Thoracic aorta (tissue), 2 donors: ENCODE measurements around the gene SUPT4H1. TPM values are rescaled to one million over a fixed set of nuclear protein-coding genes. Genes with fewer than 3 reads are reported as not detected.

Experiments
- ATAC-seq: fragments of 150-250 bp; one replicate; pipeline ENCODE4 v1.8.0; 2017; ENCODE audit warnings: low read depth; ENCODE audit not compliant: insufficient number of reproducible peaks, low FRiP score
- DNase-seq: peaks from one replicate; pipeline ENCODE4 v3.0.0-alpha.2; 2020; ENCODE audit warnings: low spot score
- H3K27ac ChIP-seq, 2 donors: fragments of 200-600 bp; sonication (generic); 1 replicate in 1 of 2; 2 replicates in 1 of 2; pipeline ENCODE4 v1.5.1; 2016; ENCODE audit warnings: mild to moderate bottlenecking in 2 of 2, moderate library complexity in 2 of 2
- H3K27me3 ChIP-seq: fragments of 200-600 bp; sonication (generic); replicated peaks from 2 replicates; pipeline ENCODE4 v1.6.0; 2016; ENCODE audit warnings: mild to moderate bottlenecking; ENCODE audit not compliant: insufficient read depth
- H3K36me3 ChIP-seq: fragments of 200-600 bp; sonication (generic); one replicate; pipeline ENCODE4 v1.5.1; 2016
- H3K4me1 ChIP-seq, 2 donors: fragments of 200-600 bp; sonication (generic); 1 replicate in 1 of 2; 2 replicates in 1 of 2; pipeline versions ENCODE4 v1.5.1 to v1.6.0; 2016; ENCODE audit warnings: low read depth in 2 of 2, mild to moderate bottlenecking in 1 of 2; ENCODE audit not compliant: control insufficient read depth in 1 of 2
- H3K4me3 ChIP-seq: fragments of 200-600 bp; sonication (generic); 2 replicates; pipeline ENCODE4 v1.5.1; 2016; ENCODE audit warnings: mild to moderate bottlenecking
- H3K9me3 ChIP-seq: fragments of 200-600 bp; sonication (generic); 2 replicates; pipeline ENCODE4 v1.5.1; 2016
- CTCF ChIP-seq: fragments of 200-600 bp; sonication (generic); IDR thresholded peaks from one replicate; pipeline ENCODE4 v1.5.1; 2019; ENCODE audit warnings: antibody characterized with exemption
- total RNA-seq, 2 donors: library from RNA; depleted of rRNA; stranded (reverse); fragments of >200 nt; gene quantifications; one replicate each; pipeline versions ENCODE4 v1.1.0 to v1.2.3, GENCODE V29; 2016

SUPT4H1 gene
- total RNA-seq, 2 donors from 2014 or later = 30.6 to 37.3 TPM

- H3K9me3 ChIP-seq = no peaks in the 10 kb centered on the region
- H3K27ac ChIP-seq = no peak overlapping the region
- H3K27me3 ChIP-seq = no peaks in the 10 kb centered on the region
- H3K4me1 ChIP-seq = no peaks in the 10 kb centered on the region
- H3K36me3 ChIP-seq = no peaks in the 10 kb centered on the region
- ATAC-seq = no peak
- H3K4me3 ChIP-seq = no peak overlapping the region
- DNase-seq = no peak
- TF ChIP-seq CTCF = no peak
Observed at GRCh38 chr17:58377661-58378060, 25.7 kb upstream of the SUPT4H1 start.

- Histone ChIP-seq H3K36me3 (no peaks in the 10 kb centered on the region), H3K4me3 (no peak overlapping the region), H3K27ac (no peak overlapping the region), H3K4me1 (no peaks in the 10 kb centered on the region), H3K9me3 (no peaks in the 10 kb centered on the region), H3K27me3 (no peaks in the 10 kb centered on the region)
- ATAC-seq (no peak), DNase-seq (no peak)
- TF ChIP-seq CTCF = no peak
Observed at GRCh38 chr17:58377093-58377601, 25.1 kb upstream of the SUPT4H1 start.

GRCh38 chr17:58376472-58377000, 24.5 kb upstream of the SUPT4H1 start:
- H3K4me3 ChIP-seq = no peak overlapping the region
- H3K4me1 ChIP-seq = no peaks in the 10 kb centered on the region
- ATAC-seq = no peak
- no peak overlapping the region for H3K27ac ChIP-seq
- no peaks in the 10 kb centered on the region for H3K27me3 ChIP-seq
- DNase-seq = no peak
- no peaks in the 10 kb centered on the region for H3K9me3 ChIP-seq
- TF ChIP-seq CTCF = no peak
- H3K36me3 ChIP-seq = no peaks in the 10 kb centered on the region

- Histone ChIP-seq H3K27me3 (no peaks in the 10 kb centered on the region), H3K4me3 (no peak overlapping the region), H3K27ac (no peak overlapping the region), H3K9me3 (no peaks in the 10 kb centered on the region), H3K36me3 (no peaks in the 10 kb centered on the region), H3K4me1 (no peaks in the 10 kb centered on the region)
- DNase-seq = no peak
- no peak for ATAC-seq
- TF ChIP-seq CTCF = no peak
Observed at GRCh38 chr17:58375811-58376210, 23.8 kb upstream of the SUPT4H1 start.

GRCh38 chr17:58375256-58375655, 23.3 kb upstream of the SUPT4H1 start:
- Histone ChIP-seq H3K4me1 (no peaks in the 10 kb centered on the region), H3K27me3 (no peaks in the 10 kb centered on the region), H3K9me3 (no peaks in the 10 kb centered on the region), H3K4me3 (no peak overlapping the region), H3K27ac (no peak overlapping the region), H3K36me3 (no peaks in the 10 kb centered on the region)
- ATAC-seq (no peak), DNase-seq (no peak)
- no peak for TF ChIP-seq CTCF
